Panc1 (cell line): ENCODE results near the gene ZNF57. TPM values are rescaled to one million over a fixed set of nuclear protein-coding genes. Genes with fewer than 3 reads are reported as not detected.

Experiments used
- ATAC-seq: fragments of 200-7000 bp; cut with Tn5 transposase; 2 replicates; pipeline ENCODE4 v1.9.1; 2020; ENCODE audit warnings: mild to moderate bottlenecking, moderate library complexity
- BruUV-seq: library from RNA; stranded (reverse); fragments of 400-500 nt; replicated peaks from 2 replicates; lab custom pipeline; 2021; lab: Mats Ljungman, UMichigan
- CTCF ChIA-PET: fragments of 300-600 bp; sonication (Branson Sonifier 250); formaldehyde crosslinking; loops from one replicate; lab custom pipeline; 2022; ENCODE audit warnings: antibody characterized with exemption; lab: Charles Lee
- POLR2A ChIA-PET: fragments of 300-600 bp; sonication (Branson Sonifier 250); formaldehyde crosslinking; loops from one replicate; lab custom pipeline; 2022; ENCODE audit warnings: antibody characterized with exemption; lab: Charles Lee
- DNase-seq: peaks from one replicate; pipeline ENCODE4 v3.0.0-alpha.2; 2010; ENCODE audit warnings: low read depth, low spot score
- H3K27ac ChIP-seq: 2 replicates; pipeline ENCODE4 v1.5.1; 2011; ENCODE audit warnings: mild to moderate bottlenecking, low read length, inconsistent platforms
- H3K27me3 ChIP-seq: fragments of 200-500 bp; sonication (Bioruptor generic); 2 replicates; pipeline ENCODE4 v1.6.0; 2014; ENCODE audit warnings: low read length, inconsistent platforms; ENCODE audit not compliant: control insufficient read depth, insufficient read depth
- H3K36me3 ChIP-seq: fragments of 200-500 bp; sonication (Bioruptor generic); 2 replicates; pipeline ENCODE4 v1.5.1; 2014; ENCODE audit warnings: inconsistent platforms, mild to moderate bottlenecking, low read length, moderate library complexity; ENCODE audit not compliant: control insufficient read depth, insufficient read depth
- H3K4me1 ChIP-seq: 2 replicates; pipeline ENCODE4 v1.5.1; 2011; ENCODE audit warnings: inconsistent platforms, mild to moderate bottlenecking, low read length, moderate library complexity; ENCODE audit not compliant: control insufficient read depth, insufficient read depth
- H3K4me3 ChIP-seq, 2 experiments: 2 replicates each; pipeline ENCODE4 v1.5.1; 2011 to 2012; ENCODE audit warnings: low read depth in 2 of 2, low read length in 2 of 2, mild to moderate bottlenecking in 2 of 2, inconsistent platforms in 1 of 2, moderate library complexity in 1 of 2
- H3K9me3 ChIP-seq: fragments of 200-500 bp; sonication (Bioruptor generic); 2 replicates; pipeline ENCODE4 v1.5.1; 2014; ENCODE audit warnings: low read depth, mild to moderate bottlenecking, inconsistent platforms, low read length, moderate library complexity; ENCODE audit not compliant: control insufficient read depth, insufficient read depth
- CTCF ChIP-seq: fragments of 450-650 bp; IDR thresholded peaks from 2 replicates; pipeline ENCODE4 v1.5.1; 2017; ENCODE audit warnings: mild to moderate bottlenecking
- POLR2AphosphoS5 ChIP-seq: IDR thresholded peaks from 2 replicates; pipeline ENCODE4 v1.6.1; 2012; ENCODE audit warnings: mild to moderate bottlenecking, low read depth, low read length, moderate library complexity
- REST ChIP-seq, 2 experiments: IDR thresholded peaks; 2 replicates each; pipeline ENCODE4 v1.6.1; 2011 to 2012; ENCODE audit warnings: low read depth in 2 of 2, control low read depth in 1 of 2, low read length in 1 of 2, mild to moderate bottlenecking in 1 of 2, moderate library complexity in 1 of 2; ENCODE audit not compliant: insufficient read depth in 1 of 2
- SIN3A ChIP-seq: IDR thresholded peaks from 2 replicates; pipeline ENCODE4 v1.6.1; 2012; ENCODE audit warnings: low read depth, mild to moderate bottlenecking, low read length, moderate library complexity, borderline replicate concordance; ENCODE audit not compliant: insufficient read depth
- TCF7L2 ChIP-seq: IDR thresholded peaks from 2 replicates; pipeline ENCODE4 v1.6.1; 2011; ENCODE audit warnings: mild to moderate bottlenecking, low read depth, low read length, inconsistent platforms
- in situ Hi-C: cut with HindIII; loops from 2 replicates; pipeline ENCODE4 v1.10.0; 2016; ENCODE audit warnings: low sequenced_read_pairs, low pct_unique_long_range_greater_than_20kb
- intact Hi-C: fragments of 100-400 bp; cut with micrococcal nuclease; formaldehyde crosslinking; loops from one replicate; pipeline ENCODE4 v1.10.0; 2022; ENCODE audit not compliant: unreplicated experiment
- total RNA-seq: library from RNA; stranded (reverse); gene quantifications from one replicate; pipeline ENCODE4 v1.2.1, GENCODE V29; 2021; ENCODE audit not compliant: unreplicated experiment

The ZNF57 gene
- total RNA-seq, 1 experiment from 2014 or later: 4.9 TPM

- CTCF ChIA-PET: no interaction called here
These were observed 22.3 kb downstream of the ZNF57 start for GRCh38 chr19:2922987-2923386.

GRCh38 chr19:2923510-2923909 is 22.8 kb downstream of the ZNF57 start:
- ATAC-seq: no peak
- CTCF ChIA-PET: no interaction called here
- intact Hi-C loops (no loop called here), in situ Hi-C loops (no loop called here)
- BruUV-seq: no TSS peak
- H3K27me3 ChIP-seq: no peaks in the 10 kb centered on the region
- no peak overlapping the region for H3K4me3 ChIP-seq
- DNase-seq: no peak
- H3K4me1 ChIP-seq: peaks cover 3% of the 10 kb centered on the region; the same call in 1 of the 2 replicates
- H3K36me3 ChIP-seq: no peaks in the 10 kb centered on the region
- POLR2A ChIA-PET: no interaction called here
- H3K27ac ChIP-seq: no peak overlapping the region
- H3K9me3 ChIP-seq: peaks cover 5% of the 10 kb centered on the region; the same call in 1 of the 2 replicates
- TF ChIP-seq REST (IDR thresholded peaks at IDR 0.05; ENCODE audit: insufficient read depth in 1 of 2, low read depth in 2 of 2, low read length in 1 of 2) (no peak), SIN3A (no peak)

More at GRCh38 chr19:2922987-2923386, 22.3 kb downstream of the ZNF57 start:
- H3K36me3 ChIP-seq: no peaks in the 10 kb centered on the region
- H3K4me1 ChIP-seq: peaks cover 3% of the 10 kb centered on the region; the same call in 1 of the 2 replicates
- BruUV-seq: no TSS peak
- no peak overlapping the region for H3K27ac ChIP-seq
- ATAC-seq: no peak
- no peak for DNase-seq
- intact Hi-C loops: no loop called here
- no peak for TF ChIP-seq REST (IDR thresholded peaks at IDR 0.05; ENCODE audit: insufficient read depth in 1 of 2, low read depth in 2 of 2, low read length in 1 of 2)
- no peak for TF ChIP-seq SIN3A
- TF ChIP-seq CTCF: no peak
- TF ChIP-seq POLR2AphosphoS5: no peak
- TF ChIP-seq TCF7L2: no peak
- H3K4me3 ChIP-seq: no peak overlapping the region
- in situ Hi-C loops: no loop called here
- POLR2A ChIA-PET: no interaction called here
- peaks cover 8% of the 10 kb centered on the region for H3K9me3 ChIP-seq
- H3K27me3 ChIP-seq: no peaks in the 10 kb centered on the region
